Endothelial cell of umbilical vein (primary cell): ENCODE results near the gene PLOD2. TPM values are rescaled to one million over a fixed set of nuclear protein-coding genes. Genes with fewer than 3 reads are reported as not detected.
A peak's percentile ranks its signal among the peaks of the same experiment; 100 is the strongest.

Experiments used
- BruUV-seq: library from RNA; stranded (reverse); fragments of 400-500 nt; replicated peaks from 2 replicates; lab custom pipeline; 2021; lab: Mats Ljungman, UMichigan
- CTCF ChIA-PET: fragments of 300-600, 350-600 bp; sonication (Branson Sonifier 250); formaldehyde crosslinking; loops from one replicate; lab custom pipeline; 2021; ENCODE audit warnings: antibody characterized with exemption, inconsistent platforms; lab: Charles Lee
- POLR2A ChIA-PET: fragments of 300-600, 350-600 bp; sonication (Branson Sonifier 250); formaldehyde crosslinking; loops from one replicate; lab custom pipeline; 2021; ENCODE audit warnings: antibody characterized with exemption, inconsistent platforms; lab: Charles Lee
- DNase-seq: peaks from one replicate; pipeline ENCODE4 v3.0.0-alpha.2; 2011; ENCODE audit warnings: low read depth, low spot score
- FAIRE-seq: peaks from 2 replicates; lab custom pipeline; 2011; peaks lifted over from hg19 to GRCh38; lab: Jason Lieb, UNC
- H2AFZ ChIP-seq: 2 replicates; pipeline ENCODE4 v1.6.0; 2012; ENCODE audit warnings: low read depth, low read length, control low read depth, inconsistent platforms
- H3K27ac ChIP-seq: 2 replicates; pipeline ENCODE4 v1.5.1; 2011; ENCODE audit warnings: low read depth, mild to moderate bottlenecking, control low read depth, low read length, moderate library complexity; ENCODE audit not compliant: insufficient read depth
- H3K27me3 ChIP-seq, 2 experiments: 2 replicates each; pipeline versions ENCODE4 v1.6.0 to v1.6.1; 2011; ENCODE audit warnings: low read length in 2 of 2, mixed read lengths in 1 of 2; ENCODE audit not compliant: control insufficient read depth in 2 of 2, insufficient read depth in 2 of 2
- H3K36me3 ChIP-seq, 2 experiments: 2 replicates in 1 of 2; 3 replicates in 1 of 2; pipeline ENCODE4 v1.5.1; 2011; ENCODE audit warnings: low read length in 2 of 2, mild to moderate bottlenecking in 1 of 2, moderate library complexity in 1 of 2; ENCODE audit not compliant: control insufficient read depth in 2 of 2, insufficient read depth in 2 of 2; ENCODE audit errors: extremely low read depth in 1 of 2
- H3K4me1 ChIP-seq: 3 replicates; pipeline ENCODE4 v1.5.1; 2011; ENCODE audit warnings: mild to moderate bottlenecking, low read length; ENCODE audit not compliant: control insufficient read depth, insufficient read depth; ENCODE audit errors: extremely low read depth
- H3K4me2 ChIP-seq: 2 replicates; pipeline ENCODE4 v1.6.1; 2011; ENCODE audit warnings: low read length, control low read depth, mixed read lengths; ENCODE audit not compliant: insufficient read depth
- H3K4me3 ChIP-seq, 3 experiments: fragments of 200-600 bp in 1 of 3; sonication (generic), shearing (Covaris generic) in 1 of 3; replicated peaks in 1 of 3; 2 replicates each; pipeline ENCODE4 v1.5.1; 2011 to 2016; ENCODE audit warnings: control low read depth in 3 of 3, low read length in 3 of 3, mild to moderate bottlenecking in 2 of 3, inconsistent platforms in 1 of 3, low read depth in 1 of 3, moderate library complexity in 1 of 3; ENCODE audit not compliant: insufficient read depth in 1 of 3
- H3K79me2 ChIP-seq: 2 replicates; pipeline ENCODE4 v1.6.0; 2012; ENCODE audit warnings: low read length, inconsistent platforms; ENCODE audit not compliant: control insufficient read depth, insufficient read depth
- H3K9ac ChIP-seq: replicated peaks from 2 replicates; pipeline ENCODE3; 2011; ENCODE audit warnings: low read length, control low read depth; ENCODE audit not compliant: insufficient read depth; ENCODE audit errors: extremely low read depth
- H3K9me1 ChIP-seq: replicated peaks from 3 replicates; pipeline ENCODE4 v1.6.0; 2011; ENCODE audit warnings: mild to moderate bottlenecking, low read length; ENCODE audit not compliant: control insufficient read depth, insufficient read depth; ENCODE audit errors: extremely low read depth
- H3K9me3 ChIP-seq: replicated peaks from 2 replicates; pipeline ENCODE4 v1.5.1; 2012; ENCODE audit warnings: low read length, inconsistent platforms; ENCODE audit not compliant: control insufficient read depth, insufficient read depth
- H4K20me1 ChIP-seq: replicated peaks from 2 replicates; pipeline ENCODE3; 2011; ENCODE audit warnings: mild to moderate bottlenecking, low read length; ENCODE audit not compliant: control insufficient read depth, insufficient read depth; ENCODE audit errors: extremely low read depth
- CTCF ChIP-seq, 2 donors: IDR thresholded peaks; 1 replicate in 1 of 2; 2 replicates in 1 of 2; pipeline ENCODE4 v1.5.1; 2011; ENCODE audit warnings: low read length in 2 of 2, mild to moderate bottlenecking in 2 of 2, moderate library complexity in 2 of 2, control low read depth in 1 of 2, inconsistent platforms in 1 of 2, low read depth in 1 of 2; ENCODE audit not compliant: insufficient read depth in 1 of 2; ENCODE audit errors: extremely low read depth in 1 of 2
- EZH2 ChIP-seq: IDR thresholded peaks from 2 replicates; pipeline ENCODE4 v1.6.1; 2012; ENCODE audit warnings: borderline replicate concordance, low read depth, mild to moderate bottlenecking, moderate library complexity, low read length, inconsistent platforms; ENCODE audit not compliant: severe bottlenecking
- FOS ChIP-seq: IDR thresholded peaks from 2 replicates; pipeline ENCODE4 v1.6.1; 2011; ENCODE audit warnings: mild to moderate bottlenecking, low read length, moderate library complexity, borderline replicate concordance; ENCODE audit not compliant: insufficient read depth
- GATA2 ChIP-seq: IDR thresholded peaks from 2 replicates; pipeline ENCODE4 v1.7.0; 2011; ENCODE audit warnings: low read depth, mild to moderate bottlenecking, moderate library complexity, mixed read lengths, low read length; ENCODE audit not compliant: insufficient read length, insufficient read depth
- JUN ChIP-seq: IDR thresholded peaks from 2 replicates; pipeline ENCODE4 v1.6.1; 2011; ENCODE audit warnings: borderline replicate concordance, low read depth; ENCODE audit not compliant: insufficient read length, insufficient read depth
- MYC ChIP-seq: IDR thresholded peaks from one replicate; pipeline ENCODE4 v1.6.1; 2011; ENCODE audit warnings: mild to moderate bottlenecking, low read depth, low read length
- POLR2A ChIP-seq: IDR thresholded peaks from 2 replicates; pipeline ENCODE4 v1.6.1; 2012; ENCODE audit warnings: low read depth, mild to moderate bottlenecking, control low read depth, low read length
- POLR2AphosphoS5 ChIP-seq: IDR thresholded peaks from 2 replicates; pipeline ENCODE4 v1.6.1; 2012; ENCODE audit warnings: low read depth, mild to moderate bottlenecking, control low read depth, low read length, moderate library complexity; ENCODE audit not compliant: insufficient read depth
- dilution Hi-C: fragments of 300-500 bp; cut with MboI; formaldehyde crosslinking; loops from one replicate; pipeline ENCODE4 v1.15.0; 2019; ENCODE audit warnings: low sequenced_read_pairs; ENCODE audit not compliant: extremely low pct_ligation_motif_present
- intact Hi-C: fragments of 100-400 bp; cut with micrococcal nuclease; formaldehyde crosslinking; loops from one replicate; pipeline ENCODE4 v1.10.0; 2022
- polyA plus RNA-seq, 4 experiments: library from polyadenylated mRNA; depleted of rRNA in 3 of 4; stranded (reverse) in 3 of 4; unstranded in 1 of 4; fragments of >200 nt; gene quantifications; 2 replicates each; pipeline versions ENCODE4 v1.2.1 to v1.2.3, GENCODE V29; 2011 to 2012; ENCODE audit warnings: missing spikeins in 1 of 4
- total RNA-seq: library from RNA; stranded (reverse); gene quantifications from 2 replicates; pipeline ENCODE4 v1.2.3, GENCODE V29; 2021

The PLOD2 gene
- total and polyA plus RNA-seq, 2 donors (not counting 3 experiments of a cell fraction or from before 2014, with no cell fraction given), result 36.1 to 193 TPM

GRCh38 chr3:146104068-146104467 lies 56.9 kb downstream of the PLOD2 start:
- dilution Hi-C loops (no loop called here), intact Hi-C loops (no loop called here)
- no peak overlapping the region for H3K27ac ChIP-seq
- no peaks in the 10 kb centered on the region for H3K27me3 ChIP-seq
- H3K79me2 ChIP-seq, result peaks cover 28% of the 10 kb centered on the region
- H3K4me1 ChIP-seq, result peaks cover 33% of the 10 kb centered on the region
- no peak overlapping the region for H3K4me2 ChIP-seq
- no TSS peak for BruUV-seq
- H3K36me3 ChIP-seq, result peaks cover 7 to 17% of the 10 kb centered on the region in 2 experiments
- H3K9ac ChIP-seq, result no peak overlapping the region
- ChIA-PET POLR2A (no interaction called here), CTCF (interaction anchor here (0.8 to 1.5 kb wide), 3 partner anchors 12 to 38 kb away, joined by 3 to 4 read pairs (median 4); no protein-coding TSS in a partner anchor)
- TF ChIP-seq POLR2AphosphoS5 (no peak), MYC (no peak), CTCF (IDR thresholded peaks at IDR 0.05; ENCODE audit: extremely low read depth in 1 of 2, insufficient read depth in 1 of 2, low read depth in 1 of 2, low read length in 2 of 2) (no peak), FOS (no peak), JUN (no peak)
- no peak overlapping the region for H3K4me3 ChIP-seq
- H4K20me1 ChIP-seq, result no peaks in the 10 kb centered on the region
- DNase-seq (no peak), FAIRE-seq (no peak)
- H3K9me3 ChIP-seq, result no peaks in the 10 kb centered on the region
- H3K9me1 ChIP-seq, result no peaks in the 10 kb centered on the region
- H2AFZ ChIP-seq, result no peak overlapping the region

DNA sequence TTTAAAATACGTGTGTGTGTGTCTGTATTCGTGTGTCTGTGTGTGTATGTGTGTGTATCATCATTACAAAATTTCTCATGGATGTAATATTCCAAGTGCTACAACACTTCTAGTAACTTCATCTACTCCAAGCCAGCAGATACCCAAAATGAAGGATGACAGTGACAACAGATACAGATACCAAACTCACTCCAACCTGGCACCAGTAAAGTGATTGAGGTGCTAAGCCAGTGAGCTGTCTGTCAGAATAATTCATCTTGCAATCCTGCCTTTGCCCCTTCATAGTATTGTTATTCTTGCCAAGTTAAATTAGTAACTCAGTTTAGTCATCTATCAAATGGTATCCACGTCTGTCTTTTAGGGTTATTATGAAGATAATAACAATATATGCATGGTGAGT lies 58.1 kb downstream of the PLOD2 start:
- H3K36me3 ChIP-seq, result peaks cover 5 to 14% of the 10 kb centered on the region in 2 experiments
- TF ChIP-seq GATA2 (no peak), JUN (no peak), EZH2 (no peak), POLR2AphosphoS5 (no peak), CTCF (IDR thresholded peaks at IDR 0.05; ENCODE audit: extremely low read depth in 1 of 2, insufficient read depth in 1 of 2, low read depth in 1 of 2, low read length in 2 of 2) (no peak), FOS (no peak), POLR2A (no peak), MYC (no peak)
- no peak overlapping the region for H3K4me3 ChIP-seq
- POLR2A ChIA-PET, result no interaction called here
- intact Hi-C loops, result no loop called here
- dilution Hi-C loops, result no loop called here
- H3K9me1 ChIP-seq, result no peaks in the 10 kb centered on the region
- no peak for DNase-seq
- H3K4me2 ChIP-seq, result peak overlapping the region; percentile 14
- no peaks in the 10 kb centered on the region for H4K20me1 ChIP-seq
- H3K79me2 ChIP-seq, result peaks cover 25% of the 10 kb centered on the region
- BruUV-seq, result no TSS peak
- H2AFZ ChIP-seq, result no peak overlapping the region
- CTCF ChIA-PET, result interaction anchor here (1.1 to 2.3 kb wide), 2 partner anchors 11 to 22 kb away, joined by 3 to 12 read pairs; no protein-coding TSS in a partner anchor
- no peaks in the 10 kb centered on the region for H3K27me3 ChIP-seq
- no peaks in the 10 kb centered on the region for H3K9me3 ChIP-seq
- H3K27ac ChIP-seq, result no peak overlapping the region
- no peak overlapping the region for H3K9ac ChIP-seq
- no peak for FAIRE-seq
- H3K4me1 ChIP-seq, result peaks cover 33% of the 10 kb centered on the region
